Right lobe of liver (tissue), 6 donors: ENCODE measurements around the gene BSG. TPM values are rescaled to one million over a fixed set of nuclear protein-coding genes. Genes with fewer than 3 reads are reported as not detected.
A peak's percentile ranks its signal among the peaks of the same experiment; 100 is the strongest.

Experiments used
- ATAC-seq, 4 donors: fragments of 200-7000 bp; cut with Tn5 transposase; one replicate each; pipeline ENCODE4 v1.9.1; 2020; ENCODE audit warnings: mild to moderate bottlenecking in 4 of 4, moderate library complexity in 4 of 4
- DNase-seq, 3 donors: peaks; one replicate each; pipeline ENCODE4 v3.0.0-alpha.2; 2020
- H3K27ac ChIP-seq, 3 donors: fragments of 200-600 bp; one replicate each; pipeline ENCODE4 v1.8.0; 2022
- H3K27me3 ChIP-seq, 2 donors: fragments of 200-600 bp; one replicate each; pipeline ENCODE4 v1.8.0; 2022
- H3K36me3 ChIP-seq, 4 donors: fragments of 200-600 bp; sonication (generic) in 1 of 4; one replicate each; pipeline versions ENCODE4 v1.5.1 to v1.8.0; 2017 to 2022; ENCODE audit warnings: control low read depth in 1 of 4
- H3K4me1 ChIP-seq, 4 donors: fragments of 200-600 bp; sonication (generic) in 1 of 4; one replicate each; pipeline versions ENCODE4 v1.5.1 to v1.8.0; 2017 to 2022; ENCODE audit warnings: control low read depth in 1 of 4
- H3K4me3 ChIP-seq, 3 donors: fragments of 200-600 bp; one replicate each; pipeline ENCODE4 v1.8.0; 2022
- H3K9me3 ChIP-seq, 4 donors: fragments of 200-600 bp; sonication (generic) in 1 of 4; one replicate each; pipeline versions ENCODE4 v1.5.1 to v1.8.0; 2017 to 2022; ENCODE audit warnings: control low read depth in 1 of 4
- CTCF ChIP-seq, 4 donors: fragments of 200-600 bp in 3 of 4; fragments of 450-650 bp in 1 of 4; IDR thresholded peaks; one replicate each; pipeline versions ENCODE4 v1.5.1 to v1.8.0; 2016 to 2022; ENCODE audit warnings: antibody characterized with exemption in 4 of 4, mild to moderate bottlenecking in 2 of 4
- POLR2A ChIP-seq: fragments of 450-650 bp; IDR thresholded peaks from one replicate; pipeline ENCODE4 v1.6.1; 2017; ENCODE audit warnings: antibody characterized with exemption, mild to moderate bottlenecking
- WGBS: methylation state at CpG from one replicate; pipeline ENCODE4 v1.1.6; 2018; ENCODE audit warnings: low coverage, low lambda C conversion rate; ENCODE audit not compliant: insufficient coverage; ENCODE audit errors: missing lambda C conversion rate; 5-methylcytosine and 5-hydroxymethylcytosine counted together
- intact Hi-C, 2 donors: fragments of 100-400 bp; cut with DNase I; formaldehyde crosslinking; loops; one replicate each; pipeline versions ENCODE4 v1.11.2 to v1.14.1; 2022
- total RNA-seq, 6 experiments: library from RNA; depleted of rRNA in 2 of 6; stranded (reverse); fragments of >200 nt in 2 of 6; fragmentation: NEBNext Ultra II Directional in 3 of 6; extraction: Animal tissue kit (Norgen Biotek cat#: 25700) in 3 of 6; gene quantifications; one replicate each; pipeline versions ENCODE4 v1.1.0 to v1.2.4, GENCODE V29; 2016 to 2023
- donor health status: DM: no; HTN: yes; CAD: no.
- donor health status: DM: no; HTN: no; CAD: no.
- donor health status: DM: no; HTN: no; CAD: no.
- donor health status: DM: no; HTN: yes; CAD: no.
- donor health status: DM: no; HTN: yes; CAD: no.

The BSG gene
- total RNA-seq, 6 experiments from 2014 or later, result 88.6 to 369 (median 124) TPM

DNA sequence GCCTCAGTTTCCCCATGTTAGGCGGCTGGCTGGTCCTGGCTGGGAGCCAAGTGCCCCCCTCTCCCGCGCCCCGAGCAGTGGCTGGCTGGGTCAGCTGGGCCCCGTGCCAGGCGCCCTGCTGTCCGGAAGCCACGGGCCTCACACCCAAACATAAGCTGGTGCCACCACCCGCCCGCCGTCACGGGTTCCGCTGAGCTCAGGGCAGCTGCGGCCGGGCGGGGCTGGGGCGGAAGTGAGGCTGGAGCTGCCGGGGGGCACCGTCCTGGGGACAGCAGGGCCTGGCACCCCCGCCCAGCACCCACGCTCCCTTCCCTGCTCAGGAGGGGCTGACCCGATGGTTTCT lies 36.6 kb downstream of the BSG start:
- no peaks in the 10 kb centered on the region for H3K27me3 ChIP-seq
- no peaks in the 10 kb centered on the region for H3K36me3 ChIP-seq
- no peaks in the 10 kb centered on the region for H3K9me3 ChIP-seq
- H3K4me3 ChIP-seq, result no peak overlapping the region
- WGBS, result 50% methylated on average over 6 of the region's 22 CpGs
- intact Hi-C loops, result no loop called here
- DNase-seq, result peak in 2 of 3 donors; percentile 51
- ATAC-seq, result peak; percentile 24 to 43 (median 30)
- no peak overlapping the region for H3K27ac ChIP-seq
- TF ChIP-seq CTCF (IDR thresholded peaks at IDR 0.05), result no peak
- TF ChIP-seq POLR2A, result no peak
- H3K4me1 ChIP-seq, result no peaks in the 10 kb centered on the region

- intact Hi-C loops, result no loop called here
- 20% methylated on average over 1 of the region's 38 CpGs for WGBS
- TF ChIP-seq POLR2A (no peak), CTCF (IDR thresholded peaks at IDR 0.05) (no peak)
- no peaks in the 10 kb centered on the region for H3K4me1 ChIP-seq
- H3K4me3 ChIP-seq, result no peak overlapping the region
- peak in 1 of 4 donors; percentile 5 for ATAC-seq
- H3K27me3 ChIP-seq, result no peaks in the 10 kb centered on the region
- DNase-seq, result peak in 1 of 3 donors; percentile 43
- no peaks in the 10 kb centered on the region for H3K9me3 ChIP-seq
- no peaks in the 10 kb centered on the region for H3K36me3 ChIP-seq
- H3K27ac ChIP-seq, result no peak overlapping the region
Measured at GRCh38 chr19:610071-610800, 37.8 kb downstream of the BSG start.

- Histone ChIP-seq H3K27ac (no peak overlapping the region), H3K27me3 (no peaks in the 10 kb centered on the region), H3K4me3 (no peak overlapping the region), H3K9me3 (no peaks in the 10 kb centered on the region), H3K4me1 (no peaks in the 10 kb centered on the region), H3K36me3 (no peaks in the 10 kb centered on the region)
- ATAC-seq (peak; percentile 13 to 50 (median 38)), DNase-seq (peak in 1 of 3 donors; percentile 36)
- intact Hi-C loops, result no loop called here
- TF ChIP-seq CTCF (IDR thresholded peaks at IDR 0.05) (no peak), POLR2A (no peak)
- WGBS, result 46% methylated on average over 9 of the region's 36 CpGs
Measured at GRCh38 chr19:610801-611480, 38.5 kb downstream of the BSG start.

GRCh38 chr19:611481-611868 lies 39.1 kb downstream of the BSG start:
- ATAC-seq (no peak), DNase-seq (no peak)
- TF ChIP-seq CTCF (IDR thresholded peaks at IDR 0.05), result no peak
- no peak for TF ChIP-seq POLR2A
- H3K4me1 ChIP-seq, result no peaks in the 10 kb centered on the region
- H3K4me3 ChIP-seq, result no peak overlapping the region
- 48% methylated on average over 8 of the region's 13 CpGs for WGBS
- H3K27ac ChIP-seq, result no peak overlapping the region
- no peaks in the 10 kb centered on the region for H3K27me3 ChIP-seq
- intact Hi-C loops, result no loop called here
- H3K36me3 ChIP-seq, result no peaks in the 10 kb centered on the region
- H3K9me3 ChIP-seq, result no peaks in the 10 kb centered on the region
